ENCODE measurements around the gene PRKAG2.
"Not testable (repeated sequence)": the region's sequence is repeated elsewhere in the genome, so short reads cannot be mapped to it uniquely, and the experiment has no call there.

Gene PRKAG2

GRCh38 chr7:151876899-151877777 is at the start of gene PRKAG2:
Gene PRKAG2, minus strand, starts transcription at chr7:151877115. Its CDS starts 495 bp downstream, at chr7:151876620.
- DNase-seq (ENCODE audit: low spot score), result peak; percentile 65

- no peak for DNase-seq (ENCODE audit: low spot score)
Measured at GRCh38 chr7:151926336-151926712, 49.4 kb upstream of the PRKAG2 start.

- DNase-seq (ENCODE audit: low spot score), result no peak
Measured at GRCh38 chr7:151925446-151926335, 48.8 kb upstream of the PRKAG2 start.

GRCh38 chr7:151924508-151924907 is 47.6 kb upstream of the PRKAG2 start:
- DNase-seq (ENCODE audit: low spot score), result no peak

DNA sequence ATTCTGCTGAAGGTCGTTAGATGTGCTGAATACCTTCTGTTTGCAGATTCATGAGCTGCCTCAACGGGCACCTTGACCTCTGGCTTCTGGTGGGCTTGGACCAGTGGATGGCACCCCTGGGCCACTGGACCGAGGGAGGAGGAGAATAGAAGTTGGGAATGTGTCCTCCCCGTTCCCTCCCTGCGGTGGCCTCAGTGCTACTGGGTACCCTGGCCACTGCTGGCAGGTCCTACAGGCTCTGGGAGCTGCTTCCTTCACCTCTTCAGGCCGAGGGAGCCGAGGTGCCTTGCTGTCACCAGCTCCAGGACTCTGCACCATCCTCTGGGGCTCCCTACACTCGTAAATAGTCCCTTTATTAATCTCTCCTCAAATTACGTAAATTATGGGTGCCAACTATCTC is 47.1 kb upstream of the PRKAG2 start:
- DNase-seq (ENCODE audit: low spot score), result no peak

DNA sequence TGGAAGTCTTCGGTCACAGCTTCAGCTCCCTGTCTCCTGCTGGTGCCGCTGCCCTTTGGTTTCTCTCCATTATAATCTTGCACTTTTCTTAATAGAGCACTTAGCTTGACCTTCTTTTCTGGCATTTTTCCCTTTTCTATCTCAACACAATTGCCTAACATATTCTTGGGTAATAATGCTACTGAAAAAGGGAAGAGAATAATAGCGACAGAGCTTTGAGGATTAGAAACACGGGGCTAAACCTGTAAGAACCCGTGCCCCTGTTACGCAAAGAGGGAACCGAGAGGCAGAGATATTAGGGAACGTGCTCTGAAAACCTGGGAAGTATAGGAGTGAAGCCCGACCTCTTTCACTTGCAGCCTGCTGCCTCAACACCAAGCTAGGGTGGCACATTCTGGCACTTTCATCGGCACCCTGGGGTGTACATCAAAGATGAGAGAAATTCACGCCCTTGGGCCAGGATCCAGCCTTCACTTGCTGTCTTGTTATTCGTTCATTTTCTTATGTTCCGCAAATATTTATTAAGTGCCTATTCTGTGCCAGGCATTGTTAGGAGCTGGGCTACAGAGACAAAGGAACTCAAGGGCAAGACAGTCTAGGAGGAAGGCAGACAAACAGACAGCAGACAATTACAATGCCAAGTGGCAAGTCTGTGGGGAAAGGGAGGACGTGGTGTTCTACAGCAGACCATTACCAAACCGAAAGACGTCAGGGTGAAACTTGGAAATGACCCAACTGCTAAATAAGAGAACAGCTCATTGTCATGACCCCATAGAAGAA is 46.4 kb upstream of the PRKAG2 start:
- DNase-seq (ENCODE audit: low spot score), result no peak

DNA sequence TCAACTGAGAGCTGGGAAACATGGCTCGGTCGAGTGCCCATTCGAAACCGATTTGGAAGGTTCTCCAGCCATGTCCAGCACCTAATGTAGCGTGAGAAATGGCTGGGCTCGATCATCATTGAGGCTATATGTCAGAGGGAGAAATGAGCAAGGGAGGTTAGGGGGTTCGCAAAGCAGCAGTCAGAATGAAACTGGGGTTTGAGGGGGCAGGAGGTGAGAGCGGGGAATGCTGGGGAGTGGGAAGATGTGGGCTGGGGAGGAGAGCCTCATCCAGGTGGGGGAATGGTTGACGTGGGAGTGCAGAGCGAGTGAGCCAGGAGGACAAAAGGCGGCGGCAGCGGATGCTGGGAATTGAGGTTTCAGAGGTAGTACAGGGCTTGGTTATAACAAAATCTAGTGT is 44.5 kb upstream of the PRKAG2 start:
- DNase-seq (ENCODE audit: low spot score), result no peak

- no peak for DNase-seq (ENCODE audit: low spot score)
Measured at GRCh38 chr7:151920488-151920887, 43.6 kb upstream of the PRKAG2 start.

DNA sequence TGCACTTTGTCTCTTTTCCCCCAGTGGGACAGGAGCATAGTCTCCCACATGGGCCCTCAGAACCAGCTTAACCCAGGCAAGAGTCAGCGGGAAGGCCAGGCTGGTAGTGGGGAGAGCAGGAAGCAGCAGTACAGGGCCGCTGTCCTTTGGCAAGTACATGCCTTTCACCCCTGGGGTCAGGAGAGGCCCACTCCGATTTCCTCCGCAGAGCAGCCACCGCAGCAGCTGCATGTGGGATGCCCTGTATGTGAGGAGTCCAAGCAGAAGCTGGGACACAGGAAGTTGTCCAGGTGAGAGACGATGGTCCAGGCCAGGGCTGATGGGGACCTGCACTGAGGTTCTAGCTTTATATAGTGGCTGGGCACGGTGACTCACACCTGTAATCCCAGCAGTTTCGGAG is 42.7 kb upstream of the PRKAG2 start:
- no peak for DNase-seq (ENCODE audit: low spot score)

DNA sequence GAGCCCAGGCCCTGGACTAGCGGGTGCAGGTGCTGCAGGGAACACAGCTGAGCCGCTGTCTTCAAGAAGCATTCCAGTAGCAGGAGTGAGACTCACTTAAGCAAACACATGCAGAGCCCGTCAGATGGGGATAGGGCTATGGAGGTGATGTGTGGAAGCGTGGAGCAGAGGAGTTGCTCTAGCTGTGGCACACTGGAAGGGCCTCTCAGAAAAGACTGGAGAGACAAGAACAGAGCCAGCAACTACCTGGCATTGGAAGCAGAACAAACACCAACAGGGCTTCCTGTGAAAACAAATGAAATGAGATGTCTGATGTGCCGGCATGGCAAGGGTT is 41.6 kb upstream of the PRKAG2 start:
- DNase-seq (ENCODE audit: low spot score), result no peak

GRCh38 chr7:151917791-151918509 is 41.0 kb upstream of the PRKAG2 start:
- DNase-seq (ENCODE audit: low spot score), result no peak

GRCh38 chr7:151914051-151914450 is 37.1 kb upstream of the PRKAG2 start:
- DNase-seq (ENCODE audit: low spot score), result no peak

DNA sequence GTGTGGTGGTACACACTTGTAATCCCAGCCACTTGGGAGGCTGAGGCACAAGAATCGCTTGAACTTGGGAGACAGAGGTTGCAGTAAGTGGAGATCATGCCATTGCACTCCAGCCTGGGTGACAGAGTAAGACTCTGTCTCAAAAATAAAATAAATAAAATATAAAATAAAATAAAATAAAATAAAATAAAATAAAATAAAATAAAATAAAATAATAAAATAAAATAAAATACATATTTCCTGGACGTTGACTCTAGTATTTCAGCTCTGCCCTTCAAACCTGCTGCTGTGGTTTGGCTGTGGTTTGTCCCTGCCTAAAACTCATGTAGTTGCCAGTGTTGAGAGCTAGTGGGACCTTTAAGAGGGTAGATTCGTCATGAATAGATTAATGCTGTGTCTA is 33.7 kb upstream of the PRKAG2 start:
- DNase-seq (ENCODE audit: low spot score), result not testable (repeated sequence)

DNA sequence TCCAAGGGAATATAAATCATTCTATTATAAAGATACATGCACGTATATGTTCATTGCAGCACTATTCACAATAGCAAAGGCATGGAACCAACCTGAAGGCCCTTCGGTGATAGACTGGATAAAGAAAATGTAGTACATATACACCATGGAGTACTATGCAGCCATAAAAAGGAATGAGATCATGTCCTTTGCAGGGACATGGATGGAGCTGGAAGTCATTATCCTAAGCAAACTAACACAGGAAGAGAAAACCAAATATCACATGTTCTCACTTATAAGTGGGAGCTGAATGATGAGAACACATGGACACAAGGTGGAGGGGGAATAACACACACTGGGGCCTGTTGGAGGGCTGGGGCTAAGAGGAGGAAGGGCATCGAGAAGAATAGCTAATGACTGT is 30.2 kb upstream of the PRKAG2 start:
- DNase-seq (ENCODE audit: low spot score), result not testable (repeated sequence)

DNA sequence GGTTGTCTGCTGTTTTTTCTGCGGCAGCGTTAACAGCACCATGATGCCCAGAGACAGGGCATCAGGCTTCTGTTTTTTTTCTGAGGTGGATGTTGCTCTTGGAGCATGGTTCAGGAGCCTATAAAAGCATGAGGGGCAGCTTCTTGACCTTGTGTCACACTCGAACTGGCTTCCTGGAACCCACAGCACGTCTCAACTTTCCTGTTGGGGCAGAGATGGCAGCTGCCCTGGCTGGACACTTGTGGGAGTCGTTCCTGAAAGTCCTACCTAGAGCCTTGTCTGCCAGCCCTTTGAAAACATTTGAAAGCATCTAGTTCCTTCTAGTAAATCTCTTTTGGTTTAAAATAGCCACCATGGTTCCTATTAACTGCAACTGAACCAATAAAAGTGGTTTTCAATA is 28.9 kb upstream of the PRKAG2 start:
- no peak for DNase-seq (ENCODE audit: low spot score)

DNA sequence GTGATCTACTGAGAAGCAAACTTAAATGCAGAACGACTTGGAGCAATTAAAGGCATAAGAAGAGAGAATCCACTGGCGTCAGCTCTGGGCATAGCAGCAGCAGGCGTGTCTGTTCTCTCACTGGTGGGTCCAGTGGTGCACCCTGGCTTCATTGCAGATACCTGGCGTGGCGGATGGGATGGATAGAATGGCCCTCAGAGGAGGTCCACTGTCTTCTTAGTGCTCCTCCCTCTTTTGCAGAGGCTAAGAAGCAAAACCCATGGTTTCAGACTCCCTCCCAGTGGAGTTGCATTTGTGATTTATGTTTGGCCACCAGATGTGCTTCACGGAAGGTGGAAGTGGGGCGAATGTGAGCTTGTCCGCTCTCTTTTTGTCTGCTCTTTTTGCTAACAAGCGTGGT is 28.4 kb upstream of the PRKAG2 start:
- DNase-seq (ENCODE audit: low spot score), result no peak

- no peak for DNase-seq (ENCODE audit: low spot score)
Measured at GRCh38 chr7:151904270-151904669, 27.4 kb upstream of the PRKAG2 start.

DNA sequence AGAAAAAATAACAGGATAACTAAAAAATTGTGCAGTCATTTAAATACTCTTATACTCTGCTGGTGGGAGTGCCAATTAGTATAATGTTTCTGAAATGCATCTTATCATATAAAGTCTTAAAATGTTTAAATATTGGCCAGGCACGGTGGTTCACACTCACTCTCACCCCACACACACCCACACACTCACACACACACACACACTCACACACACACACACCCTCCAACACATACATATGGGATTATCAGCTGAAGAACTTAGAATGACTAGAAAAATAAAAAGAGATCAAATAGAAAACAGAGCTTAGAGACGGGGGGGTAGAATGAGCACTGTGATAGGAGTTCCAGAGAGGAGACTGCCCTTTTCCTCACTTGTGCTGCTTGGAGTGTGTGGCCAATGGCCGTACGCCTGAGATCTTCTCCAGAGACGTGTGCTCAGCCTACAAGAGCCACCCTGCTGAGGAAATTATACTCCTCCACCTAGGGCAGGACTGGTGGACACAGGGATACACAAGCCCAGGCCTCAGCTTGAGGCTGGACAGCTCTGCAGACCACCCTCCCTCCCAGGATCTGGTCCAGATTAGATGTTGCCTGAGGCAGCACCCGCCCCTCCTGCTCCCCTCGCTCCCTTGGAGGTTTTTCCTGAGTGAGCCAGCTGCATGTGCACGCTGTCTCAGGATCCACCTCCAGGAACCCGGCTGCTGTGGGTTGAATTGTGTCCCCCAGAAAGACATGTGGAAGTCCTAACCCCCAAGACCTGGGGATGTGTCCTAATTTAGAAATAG is 26.5 kb upstream of the PRKAG2 start:
- DNase-seq (ENCODE audit: low spot score), result no peak

- DNase-seq (ENCODE audit: low spot score), result no peak
Measured at GRCh38 chr7:151902311-151902710, 25.4 kb upstream of the PRKAG2 start.

- DNase-seq (ENCODE audit: low spot score), result no peak
Measured at GRCh38 chr7:151901828-151902227, 24.9 kb upstream of the PRKAG2 start.
